Subcutaneous adipose tissue (tissue), 4 donors: ENCODE results near the gene RNF181. TPM values are rescaled to one million over a fixed set of nuclear protein-coding genes. Genes with fewer than 3 reads are reported as not detected.

Experiments used
- total RNA-seq, 4 donors: library from RNA; depleted of rRNA; stranded (reverse); fragments of >200 nt; gene quantifications; one replicate each; pipeline ENCODE4 v1.1.0, GENCODE V29; 2016
- TF ChIP-seq, protein P1 (sequence below): fragments of 450-650 bp; IDR thresholded peaks from one replicate; pipeline ENCODE4 v1.5.1; 2016; ENCODE audit warnings: low read depth, mild to moderate bottlenecking, control low read depth, antibody characterized with exemption, moderate library complexity

Gene RNF181
- total RNA-seq, 4 donors from 2014 or later, result 150 to 213 (median 158) TPM

- TF ChIP-seq, protein P1, sequence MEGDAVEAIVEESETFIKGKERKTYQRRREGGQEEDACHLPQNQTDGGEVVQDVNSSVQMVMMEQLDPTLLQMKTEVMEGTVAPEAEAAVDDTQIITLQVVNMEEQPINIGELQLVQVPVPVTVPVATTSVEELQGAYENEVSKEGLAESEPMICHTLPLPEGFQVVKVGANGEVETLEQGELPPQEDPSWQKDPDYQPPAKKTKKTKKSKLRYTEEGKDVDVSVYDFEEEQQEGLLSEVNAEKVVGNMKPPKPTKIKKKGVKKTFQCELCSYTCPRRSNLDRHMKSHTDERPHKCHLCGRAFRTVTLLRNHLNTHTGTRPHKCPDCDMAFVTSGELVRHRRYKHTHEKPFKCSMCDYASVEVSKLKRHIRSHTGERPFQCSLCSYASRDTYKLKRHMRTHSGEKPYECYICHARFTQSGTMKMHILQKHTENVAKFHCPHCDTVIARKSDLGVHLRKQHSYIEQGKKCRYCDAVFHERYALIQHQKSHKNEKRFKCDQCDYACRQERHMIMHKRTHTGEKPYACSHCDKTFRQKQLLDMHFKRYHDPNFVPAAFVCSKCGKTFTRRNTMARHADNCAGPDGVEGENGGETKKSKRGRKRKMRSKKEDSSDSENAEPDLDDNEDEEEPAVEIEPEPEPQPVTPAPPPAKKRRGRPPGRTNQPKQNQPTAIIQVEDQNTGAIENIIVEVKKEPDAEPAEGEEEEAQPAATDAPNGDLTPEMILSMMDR, result no peak
Measured at GRCh38 chr2:85584857-85585780, 10.4 kb upstream of the RNF181 start.

DNA sequence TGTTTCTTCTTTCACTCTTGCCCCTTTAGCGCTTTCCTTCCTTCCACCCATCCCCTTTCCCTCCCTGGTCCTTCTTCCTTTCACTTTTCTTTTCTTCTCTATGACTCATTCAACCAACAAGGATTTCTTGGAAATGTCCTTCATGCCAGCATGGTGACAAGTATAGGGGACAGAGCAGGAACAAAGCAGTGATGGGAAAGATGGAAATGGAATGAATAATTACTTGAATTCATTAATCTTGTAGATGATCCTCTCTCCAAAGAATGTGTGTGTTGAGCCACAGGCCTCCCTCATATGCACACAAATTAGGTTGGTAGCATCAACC, 9.8 kb upstream of the RNF181 start:
- TF ChIP-seq, protein P1, result no peak

DNA sequence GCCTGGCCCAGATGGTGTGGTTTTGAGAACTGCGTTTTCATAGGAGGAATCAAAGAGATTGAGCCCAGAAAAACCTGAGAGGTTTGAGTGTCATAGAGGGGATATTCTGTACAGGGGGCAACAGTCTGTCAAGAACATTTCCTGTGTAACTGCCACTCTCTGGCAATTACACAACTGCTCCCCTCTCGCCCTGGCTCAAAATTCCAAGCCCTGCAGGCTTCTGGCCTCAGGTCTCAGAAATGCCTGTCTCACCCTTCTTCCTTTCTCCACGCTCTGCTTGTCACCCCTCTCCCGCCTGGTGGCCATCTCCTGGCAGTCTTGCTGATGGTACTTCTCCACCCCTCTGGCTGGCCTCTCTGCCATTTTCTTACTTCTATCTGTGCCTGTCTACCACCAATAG, 7.3 kb upstream of the RNF181 start:
- TF ChIP-seq, protein P1, result no peak

DNA sequence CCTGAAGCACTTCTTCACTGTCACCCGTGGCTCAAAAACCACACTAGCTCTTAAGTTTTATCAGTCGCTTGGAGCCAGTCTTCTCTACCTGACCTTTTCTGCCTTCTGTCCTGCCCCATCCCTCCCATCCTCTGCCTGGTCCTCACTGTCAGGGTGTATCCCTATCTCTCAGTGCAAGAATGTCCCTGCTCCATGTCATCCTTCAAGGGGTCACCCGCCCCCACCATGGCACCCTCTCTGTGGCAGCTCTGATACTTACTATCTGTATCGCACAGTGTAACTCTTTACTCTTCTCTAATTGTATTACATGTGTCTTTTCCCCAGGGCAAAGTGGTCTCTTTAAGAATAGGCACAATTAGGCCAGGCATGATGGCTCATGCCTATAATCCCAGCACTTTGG, 6.9 kb upstream of the RNF181 start:
- TF ChIP-seq, protein P1, result no peak

DNA sequence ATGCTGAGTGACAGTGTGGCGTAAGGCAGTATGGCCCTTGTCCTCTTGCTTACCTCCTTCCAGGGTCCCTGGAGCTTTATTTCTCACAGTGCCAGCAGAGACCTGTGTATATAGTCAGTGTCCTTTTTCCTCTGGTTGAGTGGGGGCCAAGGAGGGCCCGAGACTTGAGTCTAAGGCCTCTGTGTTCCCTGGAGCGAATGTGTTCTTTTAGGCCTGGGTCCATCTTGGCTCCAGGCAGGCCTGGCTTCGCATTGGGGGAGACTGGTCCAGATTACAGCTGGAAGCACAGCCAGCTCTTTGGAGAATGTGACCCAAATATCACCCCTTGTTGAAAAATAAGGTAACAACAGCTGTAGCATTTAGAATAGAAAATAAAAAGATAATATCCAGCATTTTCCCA, 6.4 kb upstream of the RNF181 start:
- TF ChIP-seq, protein P1, result no peak

DNA sequence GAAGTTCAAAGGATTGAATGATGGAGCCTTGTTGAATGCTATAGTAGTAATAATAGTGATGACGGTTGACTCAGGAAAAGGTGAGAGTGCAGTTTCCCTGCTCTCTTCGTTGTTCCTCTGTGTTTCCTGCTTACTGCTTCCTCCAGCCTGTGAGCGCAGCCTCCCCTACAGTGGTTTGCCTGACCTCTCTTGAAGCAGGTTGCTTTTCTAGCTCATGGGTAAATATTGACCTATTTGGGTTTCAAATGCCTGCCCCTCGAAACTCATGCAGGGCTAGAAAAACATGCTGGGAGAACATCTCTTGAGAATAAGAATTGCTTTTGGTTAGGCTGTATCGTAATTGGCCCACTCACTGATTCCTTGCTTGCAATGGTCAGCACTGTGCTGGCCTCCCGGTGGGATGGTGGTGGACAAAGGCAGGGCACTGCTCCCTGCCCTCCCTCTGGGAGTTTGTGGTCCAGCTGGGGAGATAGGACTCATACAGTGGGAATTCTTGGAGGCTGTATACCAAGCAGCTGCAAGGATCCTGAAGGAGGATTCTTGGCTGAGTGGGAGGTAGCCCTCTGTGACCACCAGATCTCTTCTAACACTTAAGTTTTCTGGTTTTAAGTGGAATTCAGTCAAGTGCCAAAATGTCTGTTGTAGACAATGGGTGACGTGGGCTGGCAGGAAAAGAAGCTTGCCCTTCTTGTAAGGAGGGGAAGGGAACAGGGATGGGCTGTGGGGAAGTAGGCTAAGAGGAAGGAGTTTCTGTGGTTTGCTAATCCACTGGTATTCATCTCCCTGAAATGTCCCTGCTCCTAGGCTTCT, 5.4 kb upstream of the RNF181 start:
- TF ChIP-seq, protein P1, result no peak

DNA sequence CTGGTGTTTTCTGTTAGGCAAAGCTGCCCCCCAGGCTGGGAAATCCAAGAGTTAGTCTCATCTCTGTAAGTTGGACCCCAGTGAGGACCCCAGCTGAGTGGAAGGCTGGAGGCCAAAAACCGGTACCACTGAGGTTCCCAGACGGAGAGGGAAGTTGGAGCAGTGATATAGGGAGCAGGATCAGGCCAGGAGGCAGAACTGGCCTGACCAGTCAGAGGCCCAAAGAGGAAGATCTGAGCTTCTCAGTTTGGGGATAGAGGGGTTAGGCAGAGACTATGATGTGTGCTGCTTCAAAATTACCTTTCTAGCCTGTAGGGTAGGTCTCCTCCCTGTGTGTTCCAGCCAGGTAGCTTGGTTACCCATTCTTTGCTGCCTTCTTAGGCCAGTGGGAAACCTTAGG, 4.6 kb upstream of the RNF181 start:
- TF ChIP-seq, protein P1, result no peak
